Mesenchymal stem cell (in vitro differentiated cells and primary cell): ENCODE results near the gene MMP1.

Experiments
- DNase-seq: peaks from one replicate; pipeline ENCODE4 v3.0.0-alpha.2; 2013
- H2AFZ ChIP-seq: one replicate; pipeline ENCODE4 v1.6.1; 2013; ENCODE audit warnings: low read depth, mild to moderate bottlenecking, control low read depth, inconsistent platforms, low read length, moderate library complexity
- H2AK5ac ChIP-seq: 2 replicates; pipeline ENCODE4 v1.6.1; 2013; ENCODE audit warnings: low read length, moderate library complexity, mild to moderate bottlenecking, inconsistent platforms; ENCODE audit not compliant: severe bottlenecking
- H2BK120ac ChIP-seq: one replicate; pipeline ENCODE4 v1.6.1; 2013; ENCODE audit warnings: low read depth, mild to moderate bottlenecking, inconsistent platforms, low read length, moderate library complexity
- H2BK12ac ChIP-seq, 2 experiments: one replicate each; pipeline ENCODE4 v1.6.1; 2013; ENCODE audit warnings: inconsistent platforms in 2 of 2, low read length in 2 of 2, mild to moderate bottlenecking in 2 of 2, moderate library complexity in 2 of 2, control low read depth in 1 of 2
- H2BK15ac ChIP-seq: one replicate; pipeline ENCODE4 v1.6.1; 2013; ENCODE audit warnings: mild to moderate bottlenecking, low read depth, inconsistent platforms; ENCODE audit not compliant: poor library complexity, severe bottlenecking
- H2BK5ac ChIP-seq: 2 replicates; pipeline ENCODE4 v1.6.1; 2013; ENCODE audit warnings: low read depth, mild to moderate bottlenecking, low read length, control low read depth, inconsistent platforms; ENCODE audit not compliant: poor library complexity, severe bottlenecking
- H3K14ac ChIP-seq, 2 experiments: one replicate each; pipeline ENCODE4 v1.6.1; 2013; ENCODE audit warnings: inconsistent platforms in 2 of 2, low read length in 2 of 2, control low read depth in 1 of 2, mild to moderate bottlenecking in 1 of 2, moderate library complexity in 1 of 2
- H3K18ac ChIP-seq, 2 experiments: one replicate each; pipeline ENCODE4 v1.6.1; 2013; ENCODE audit warnings: inconsistent platforms in 2 of 2, low read length in 2 of 2, control low read depth in 1 of 2, low read depth in 1 of 2, mild to moderate bottlenecking in 1 of 2
- H3K23ac ChIP-seq, 2 experiments: one replicate each; pipeline ENCODE4 v1.6.1; 2013; ENCODE audit warnings: inconsistent platforms in 2 of 2, low read length in 2 of 2, mild to moderate bottlenecking in 2 of 2, moderate library complexity in 2 of 2, control low read depth in 1 of 2
- H3K27ac ChIP-seq: 2 replicates; pipeline ENCODE4 v1.5.1; 2013; ENCODE audit warnings: mild to moderate bottlenecking, moderate library complexity, low read length, control low read depth, inconsistent platforms; ENCODE audit not compliant: poor library complexity, severe bottlenecking
- H3K27me3 ChIP-seq, 2 experiments: 2 replicates each; pipeline versions ENCODE4 v1.6.1 to v1.7.0; 2013; ENCODE audit warnings: low read length in 2 of 2, mild to moderate bottlenecking in 2 of 2, moderate library complexity in 2 of 2, control low read depth in 1 of 2, inconsistent platforms in 1 of 2; ENCODE audit not compliant: control insufficient read depth in 1 of 2, insufficient read depth in 1 of 2
- H3K36me3 ChIP-seq, 2 experiments: 2 replicates each; pipeline versions ENCODE4 v1.6.1 to v1.7.0; 2013; ENCODE audit warnings: low read length in 2 of 2, control low read depth in 1 of 2, inconsistent platforms in 1 of 2, low read depth in 1 of 2, mild to moderate bottlenecking in 1 of 2; ENCODE audit not compliant: insufficient read depth in 2 of 2, control insufficient read depth in 1 of 2
- H3K4ac ChIP-seq, 2 experiments: one replicate each; pipeline ENCODE4 v1.6.1; 2013; ENCODE audit warnings: inconsistent platforms in 2 of 2, low read length in 2 of 2, mild to moderate bottlenecking in 2 of 2, moderate library complexity in 2 of 2, control low read depth in 1 of 2, low read depth in 1 of 2
- H3K4me1 ChIP-seq: 2 replicates; pipeline ENCODE4 v1.6.1; 2013; ENCODE audit warnings: low read depth, low read length, control low read depth; ENCODE audit not compliant: control insufficient read depth, insufficient read depth
- H3K4me2 ChIP-seq: 2 replicates; pipeline ENCODE4 v1.6.1; 2013; ENCODE audit warnings: low read length, mild to moderate bottlenecking, inconsistent platforms; ENCODE audit not compliant: poor library complexity, severe bottlenecking
- H3K4me3 ChIP-seq, 2 experiments: 2 replicates each; pipeline versions ENCODE4 v1.5.1 to v1.7.0; 2013; ENCODE audit warnings: low read length in 2 of 2, mild to moderate bottlenecking in 2 of 2, control low read depth in 1 of 2, low read depth in 1 of 2; ENCODE audit not compliant: insufficient read depth in 1 of 2
- H3K79me1 ChIP-seq: replicated peaks from 2 replicates; pipeline ENCODE4 v1.6.1; 2013; ENCODE audit warnings: mild to moderate bottlenecking, control low read depth, low read length, inconsistent platforms; ENCODE audit not compliant: poor library complexity, severe bottlenecking
- H3K9ac ChIP-seq: 2 replicates; pipeline ENCODE4 v1.7.0; 2013; ENCODE audit warnings: mild to moderate bottlenecking, low read length, moderate library complexity
- H3K9me3 ChIP-seq: 2 replicates; pipeline ENCODE4 v1.7.0; 2013; ENCODE audit warnings: mild to moderate bottlenecking, low read length; ENCODE audit not compliant: control insufficient read depth
- H4K8ac ChIP-seq: one replicate; pipeline ENCODE4 v1.6.1; 2013; ENCODE audit warnings: inconsistent platforms, mild to moderate bottlenecking, low read length, moderate library complexity
- H4K91ac ChIP-seq: one replicate; pipeline ENCODE4 v1.6.1; 2013; ENCODE audit warnings: mild to moderate bottlenecking, low read length, inconsistent platforms
- WGBS: methylation state at CpG from one replicate; pipeline ENCODE4 v1.1.7; 2013; ENCODE audit warnings: mixed read lengths; 5-methylcytosine and 5-hydroxymethylcytosine counted together

The MMP1 gene

GRCh38 chr11:102840018-102840417 lies 42.1 kb upstream of the MMP1 start:
- H3K9ac ChIP-seq, result no peak overlapping the region
- no peaks in the 10 kb centered on the region for H3K4me1 ChIP-seq
- no peak overlapping the region for H4K8ac ChIP-seq
- H3K27me3 ChIP-seq, result no peaks in the 10 kb centered on the region
- no peak overlapping the region for H3K18ac ChIP-seq
- no peaks in the 10 kb centered on the region for H3K79me1 ChIP-seq
- WGBS, result 94% methylated on average over 4 of the region's 5 CpGs
- H3K14ac ChIP-seq, result no peak overlapping the region
- H3K4ac ChIP-seq, result no peak overlapping the region
- H2BK5ac ChIP-seq, result no peak overlapping the region
- no peak overlapping the region for H2BK12ac ChIP-seq
- no peak for DNase-seq
- no peak overlapping the region for H3K4me3 ChIP-seq
- no peak overlapping the region for H2AFZ ChIP-seq
- H3K4me2 ChIP-seq, result no peak overlapping the region
- H3K23ac ChIP-seq, result no peak overlapping the region
- no peaks in the 10 kb centered on the region for H3K9me3 ChIP-seq
- no peak overlapping the region for H4K91ac ChIP-seq
- no peak overlapping the region for H2AK5ac ChIP-seq
- H3K36me3 ChIP-seq, result no peaks in the 10 kb centered on the region
- no peak overlapping the region for H2BK15ac ChIP-seq
- no peak overlapping the region for H3K27ac ChIP-seq
- H2BK120ac ChIP-seq, result no peak overlapping the region

- H2BK12ac ChIP-seq, result no peak overlapping the region
- H3K9me3 ChIP-seq, result no peaks in the 10 kb centered on the region
- DNase-seq, result no peak
- no peaks in the 10 kb centered on the region for H3K27me3 ChIP-seq
- no peak overlapping the region for H3K14ac ChIP-seq
- no peak overlapping the region for H3K4ac ChIP-seq
- no peaks in the 10 kb centered on the region for H3K36me3 ChIP-seq
- H2AFZ ChIP-seq, result no peak overlapping the region
- no peaks in the 10 kb centered on the region for H3K4me1 ChIP-seq
- no peak overlapping the region for H3K9ac ChIP-seq
- no peak overlapping the region for H3K18ac ChIP-seq
- no peak overlapping the region for H2AK5ac ChIP-seq
- no peak overlapping the region for H2BK120ac ChIP-seq
- no peak overlapping the region for H3K4me3 ChIP-seq
- H4K91ac ChIP-seq, result no peak overlapping the region
- no peak overlapping the region for H3K23ac ChIP-seq
- no peak overlapping the region for H3K27ac ChIP-seq
- H4K8ac ChIP-seq, result no peak overlapping the region
- H2BK5ac ChIP-seq, result no peak overlapping the region
- 93% methylated on average over 2 of the region's 2 CpGs for WGBS
- H2BK15ac ChIP-seq, result no peak overlapping the region
- H3K79me1 ChIP-seq, result no peaks in the 10 kb centered on the region
- H3K4me2 ChIP-seq, result no peak overlapping the region
Measured at GRCh38 chr11:102837646-102838045, 39.7 kb upstream of the MMP1 start.

GRCh38 chr11:102837156-102837555 lies 39.2 kb upstream of the MMP1 start:
- no peak for DNase-seq
- no peaks in the 10 kb centered on the region for H3K4me1 ChIP-seq
- no peak overlapping the region for H3K4me3 ChIP-seq
- no peak overlapping the region for H4K8ac ChIP-seq
- H3K4me2 ChIP-seq, result no peak overlapping the region
- no peaks in the 10 kb centered on the region for H3K79me1 ChIP-seq
- no peak overlapping the region for H3K9ac ChIP-seq
- no peak overlapping the region for H2AFZ ChIP-seq
- 83% methylated on average over 1 of the region's 2 CpGs for WGBS
- H2BK5ac ChIP-seq, result no peak overlapping the region
- no peaks in the 10 kb centered on the region for H3K27me3 ChIP-seq
- H3K14ac ChIP-seq, result no peak overlapping the region
- no peak overlapping the region for H3K27ac ChIP-seq
- H2AK5ac ChIP-seq, result no peak overlapping the region
- no peaks in the 10 kb centered on the region for H3K36me3 ChIP-seq
- H2BK12ac ChIP-seq, result no peak overlapping the region
- no peak overlapping the region for H4K91ac ChIP-seq
- no peak overlapping the region for H3K18ac ChIP-seq
- H3K23ac ChIP-seq, result no peak overlapping the region
- H3K9me3 ChIP-seq, result no peaks in the 10 kb centered on the region
- H2BK120ac ChIP-seq, result no peak overlapping the region
- no peak overlapping the region for H2BK15ac ChIP-seq
- no peak overlapping the region for H3K4ac ChIP-seq

- Histone ChIP-seq H2BK5ac (no peak overlapping the region), H3K9me3 (no peaks in the 10 kb centered on the region), H3K14ac (no peak overlapping the region), H3K4ac (no peak overlapping the region), H3K36me3 (no peaks in the 10 kb centered on the region), H3K4me3 (no peak overlapping the region), H3K4me2 (no peak overlapping the region), H4K91ac (no peak overlapping the region), H2BK12ac (no peak overlapping the region), H3K9ac (no peak overlapping the region), H2AK5ac (no peak overlapping the region), H2BK15ac (no peak overlapping the region), H2BK120ac (no peak overlapping the region), H4K8ac (no peak overlapping the region), H3K4me1 (no peaks in the 10 kb centered on the region), H3K27ac (no peak overlapping the region), H3K23ac (no peak overlapping the region), H3K79me1 (no peaks in the 10 kb centered on the region), H3K27me3 (no peaks in the 10 kb centered on the region), H2AFZ (no peak overlapping the region), H3K18ac (no peak overlapping the region)
- 89% methylated on average over 3 of the region's 3 CpGs for WGBS
- peak; percentile 24 for DNase-seq
Measured at GRCh38 chr11:102836290-102836875, 38.4 kb upstream of the MMP1 start.
